HEK293 (cell line): ENCODE measurements around the gene VPS37C.

ENCODE experiments used
- CTCF ChIA-PET: fragments of 350-600 bp; formaldehyde crosslinking; extraction: SDS; loops from one replicate; lab custom pipeline; 2021; ENCODE audit warnings: antibody characterized with exemption; lab: Yijun Ruan, JAX
- POLR2A ChIA-PET: fragments of 300-600 bp; formaldehyde crosslinking; extraction: SDS; loops from one replicate; lab custom pipeline; 2020; ENCODE audit warnings: antibody characterized with exemption, inconsistent platforms; lab: Yijun Ruan, JAX
- H3K27ac ChIP-seq: fragments of 200-500 bp; sonication (Bioruptor generic); 2 replicates; pipeline ENCODE4 v1.5.1; 2014; ENCODE audit warnings: low read depth, low read length, control low read depth, inconsistent platforms; ENCODE audit errors: extremely low read depth
- H3K36me3 ChIP-seq, 2 experiments: fragments of 200-500 bp in 1 of 2; sonication (Bioruptor generic) in 1 of 2; 1 replicate in 1 of 2; 2 replicates in 1 of 2; pipeline ENCODE4 v1.5.1; 2014 to 2017; ENCODE audit warnings: inconsistent platforms in 2 of 2, low read length in 2 of 2; ENCODE audit not compliant: control insufficient read depth in 2 of 2, insufficient read depth in 1 of 2
- H3K4me1 ChIP-seq: fragments of 200-500 bp; sonication (Bioruptor generic); 2 replicates; pipeline ENCODE4 v1.5.1; 2014; ENCODE audit warnings: mild to moderate bottlenecking, low read length, inconsistent platforms; ENCODE audit not compliant: control insufficient read depth, insufficient read depth
- H3K4me3 ChIP-seq: 2 replicates; pipeline ENCODE4 v1.5.1; 2011; ENCODE audit warnings: low read depth, mild to moderate bottlenecking, control low read depth, low read length, moderate library complexity
- H3K9me3 ChIP-seq: fragments of 200-500 bp; sonication (Bioruptor generic); 2 replicates; pipeline ENCODE4 v1.5.1; 2014; ENCODE audit warnings: low read depth, low read length, inconsistent platforms; ENCODE audit not compliant: control insufficient read depth, insufficient read depth
- EGR2 ChIP-seq: fragments of 450-650 bp; formaldehyde crosslinking; IDR thresholded peaks from 2 replicates; pipeline ENCODE4 v1.5.1; 2016; ENCODE audit warnings: low read depth, missing biosample characterization, missing genetic modification characterization
- KLF8 ChIP-seq: fragments of 450-650 bp; formaldehyde crosslinking; IDR thresholded peaks from 2 replicates; pipeline ENCODE4 v1.5.1; 2016; ENCODE audit warnings: missing biosample characterization, missing genetic modification characterization
- REPIN1 ChIP-seq: fragments of 450-650 bp; formaldehyde crosslinking; IDR thresholded peaks from 2 replicates; pipeline ENCODE4 v1.5.1; 2017; ENCODE audit warnings: missing biosample characterization, missing genetic modification characterization, low read depth
- YY2 ChIP-seq: fragments of 450-650 bp; formaldehyde crosslinking; IDR thresholded peaks from 2 replicates; pipeline ENCODE4 v1.5.1; 2016; ENCODE audit warnings: missing biosample characterization, missing genetic modification characterization
- ZEB2 ChIP-seq: fragments of 450-650 bp; formaldehyde crosslinking; IDR thresholded peaks from 2 replicates; pipeline ENCODE4 v1.5.1; 2016; ENCODE audit warnings: missing biosample characterization, missing genetic modification characterization
- ZFHX2 ChIP-seq: fragments of 450-650 bp; formaldehyde crosslinking; conservative IDR thresholded peaks from 2 replicates; pipeline ENCODE4 v1.5.1; 2016; ENCODE audit warnings: missing biosample characterization, missing genetic modification characterization
- ZNF211 ChIP-seq: fragments of 450-650 bp; formaldehyde crosslinking; IDR thresholded peaks from 2 replicates; pipeline ENCODE4 v1.5.1; 2016; ENCODE audit warnings: low read depth, missing biosample characterization, missing genetic modification characterization
- ZNF398 ChIP-seq: fragments of 450-650 bp; formaldehyde crosslinking; IDR thresholded peaks from 2 replicates; pipeline ENCODE4 v1.5.1; 2017; ENCODE audit warnings: missing biosample characterization, missing genetic modification characterization
- ZNF449 ChIP-seq: fragments of 450-650 bp; formaldehyde crosslinking; IDR thresholded peaks from 2 replicates; pipeline ENCODE4 v1.5.1; 2017; ENCODE audit warnings: missing biosample characterization, mild to moderate bottlenecking, missing genetic modification characterization, moderate library complexity
- ZNF560 ChIP-seq: fragments of 450-650 bp; formaldehyde crosslinking; IDR thresholded peaks from 2 replicates; pipeline ENCODE4 v1.5.1; 2017; ENCODE audit warnings: missing biosample characterization, missing genetic modification characterization, borderline replicate concordance
- ZNF610 ChIP-seq: fragments of 450-650 bp; formaldehyde crosslinking; IDR thresholded peaks from 2 replicates; pipeline ENCODE4 v1.5.1; 2016; ENCODE audit warnings: missing biosample characterization, missing genetic modification characterization, borderline replicate concordance
- ZNF677 ChIP-seq: fragments of 450-650 bp; IDR thresholded peaks from 2 replicates; pipeline ENCODE4 v1.5.0; 2018; ENCODE audit warnings: missing biosample characterization, mild to moderate bottlenecking, missing genetic modification characterization, moderate library complexity
- ZNF785 ChIP-seq: fragments of 450-650 bp; formaldehyde crosslinking; IDR thresholded peaks from 2 replicates; pipeline ENCODE4 v1.5.1; 2016; ENCODE audit warnings: missing biosample characterization, missing genetic modification characterization
- TF ChIP-seq, protein P1 (sequence below): fragments of 450-650 bp; formaldehyde crosslinking; IDR thresholded peaks from 2 replicates; pipeline ENCODE4 v1.5.0; 2017; ENCODE audit warnings: missing biosample characterization, missing genetic modification characterization, borderline replicate concordance
- TF ChIP-seq, protein P2 (sequence below): fragments of 450-650 bp; formaldehyde crosslinking; IDR thresholded peaks from 2 replicates; pipeline ENCODE4 v1.5.1; 2016; ENCODE audit warnings: missing biosample characterization, missing genetic modification characterization
- TF ChIP-seq, protein P3 (sequence below): fragments of 450-650 bp; formaldehyde crosslinking; IDR thresholded peaks from 2 replicates; pipeline ENCODE4 v1.5.1; 2016; ENCODE audit warnings: missing biosample characterization, missing genetic modification characterization

The VPS37C gene

DNA sequence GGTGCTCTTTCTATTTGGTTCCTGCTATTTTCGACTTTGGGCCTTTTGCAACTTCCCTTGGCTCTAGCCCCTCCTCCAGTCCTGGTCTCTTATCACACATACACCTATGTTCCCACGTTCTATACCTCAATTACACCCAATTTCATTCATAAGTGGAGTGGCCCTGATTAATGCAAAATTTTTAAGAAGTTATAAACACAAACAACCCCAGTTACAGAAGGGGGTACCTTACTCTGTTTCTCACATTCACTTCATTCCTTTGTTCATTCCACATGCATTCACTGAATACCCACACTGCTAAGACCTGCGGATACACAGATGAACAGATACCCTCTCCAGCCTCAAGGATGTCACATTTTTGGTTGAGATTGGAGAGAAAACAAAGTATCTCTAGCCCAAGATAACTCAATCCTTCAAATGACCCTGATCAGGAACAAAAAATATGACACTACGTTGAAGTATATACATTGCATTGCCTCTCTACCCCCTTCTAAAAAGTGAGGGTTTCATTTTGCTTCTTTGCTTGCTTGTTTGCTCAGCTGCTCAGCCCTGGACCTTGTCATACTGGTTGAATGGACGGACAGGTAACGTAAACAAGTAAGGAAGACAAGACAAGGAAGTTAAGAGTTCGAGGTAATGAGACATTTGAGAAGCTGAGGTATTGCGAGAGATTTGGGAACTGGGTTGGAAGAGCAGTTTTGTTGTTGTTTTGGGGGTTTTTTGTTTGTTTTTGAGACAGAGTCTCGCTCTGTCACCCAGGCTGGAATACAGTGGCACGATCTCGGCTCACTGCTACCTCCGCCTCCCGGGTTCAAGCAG is 3.6 kb upstream of the VPS37C start (continued):
- TF ChIP-seq, protein P1, sequence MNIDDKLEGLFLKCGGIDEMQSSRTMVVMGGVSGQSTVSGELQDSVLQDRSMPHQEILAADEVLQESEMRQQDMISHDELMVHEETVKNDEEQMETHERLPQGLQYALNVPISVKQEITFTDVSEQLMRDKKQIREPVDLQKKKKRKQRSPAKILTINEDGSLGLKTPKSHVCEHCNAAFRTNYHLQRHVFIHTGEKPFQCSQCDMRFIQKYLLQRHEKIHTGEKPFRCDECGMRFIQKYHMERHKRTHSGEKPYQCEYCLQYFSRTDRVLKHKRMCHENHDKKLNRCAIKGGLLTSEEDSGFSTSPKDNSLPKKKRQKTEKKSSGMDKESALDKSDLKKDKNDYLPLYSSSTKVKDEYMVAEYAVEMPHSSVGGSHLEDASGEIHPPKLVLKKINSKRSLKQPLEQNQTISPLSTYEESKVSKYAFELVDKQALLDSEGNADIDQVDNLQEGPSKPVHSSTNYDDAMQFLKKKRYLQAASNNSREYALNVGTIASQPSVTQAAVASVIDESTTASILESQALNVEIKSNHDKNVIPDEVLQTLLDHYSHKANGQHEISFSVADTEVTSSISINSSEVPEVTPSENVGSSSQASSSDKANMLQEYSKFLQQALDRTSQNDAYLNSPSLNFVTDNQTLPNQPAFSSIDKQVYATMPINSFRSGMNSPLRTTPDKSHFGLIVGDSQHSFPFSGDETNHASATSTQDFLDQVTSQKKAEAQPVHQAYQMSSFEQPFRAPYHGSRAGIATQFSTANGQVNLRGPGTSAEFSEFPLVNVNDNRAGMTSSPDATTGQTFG = no peak
- no peak for TF ChIP-seq KLF8 (tag by site-specific recombination)
- TF ChIP-seq ZNF211 = no peak
- no peak for TF ChIP-seq ZNF560 (tag by site-specific recombination)
- no peak for TF ChIP-seq ZNF785 (tag by site-specific recombination)
- TF ChIP-seq, protein P2, sequence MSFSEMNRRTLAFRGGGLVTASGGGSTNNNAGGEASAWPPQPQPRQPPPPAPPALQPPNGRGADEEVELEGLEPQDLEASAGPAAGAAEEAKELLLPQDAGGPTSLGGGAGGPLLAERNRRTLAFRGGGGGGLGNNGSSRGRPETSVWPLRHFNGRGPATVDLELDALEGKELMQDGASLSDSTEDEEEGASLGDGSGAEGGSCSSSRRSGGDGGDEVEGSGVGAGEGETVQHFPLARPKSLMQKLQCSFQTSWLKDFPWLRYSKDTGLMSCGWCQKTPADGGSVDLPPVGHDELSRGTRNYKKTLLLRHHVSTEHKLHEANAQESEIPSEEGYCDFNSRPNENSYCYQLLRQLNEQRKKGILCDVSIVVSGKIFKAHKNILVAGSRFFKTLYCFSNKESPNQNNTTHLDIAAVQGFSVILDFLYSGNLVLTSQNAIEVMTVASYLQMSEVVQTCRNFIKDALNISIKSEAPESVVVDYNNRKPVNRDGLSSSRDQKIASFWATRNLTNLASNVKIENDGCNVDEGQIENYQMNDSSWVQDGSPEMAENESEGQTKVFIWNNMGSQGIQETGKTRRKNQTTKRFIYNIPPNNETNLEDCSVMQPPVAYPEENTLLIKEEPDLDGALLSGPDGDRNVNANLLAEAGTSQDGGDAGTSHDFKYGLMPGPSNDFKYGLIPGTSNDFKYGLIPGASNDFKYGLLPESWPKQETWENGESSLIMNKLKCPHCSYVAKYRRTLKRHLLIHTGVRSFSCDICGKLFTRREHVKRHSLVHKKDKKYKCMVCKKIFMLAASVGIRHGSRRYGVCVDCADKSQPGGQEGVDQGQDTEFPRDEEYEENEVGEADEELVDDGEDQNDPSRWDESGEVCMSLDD (tag by site-specific recombination) = no peak
- TF ChIP-seq ZNF677 (tag by site-specific recombination) = no peak
- no peak for TF ChIP-seq ZNF449 (tag by site-specific recombination)
- no peak for TF ChIP-seq EGR2 (tag by site-specific recombination)
- TF ChIP-seq YY2 (tag by site-specific recombination) = no peak

DNA sequence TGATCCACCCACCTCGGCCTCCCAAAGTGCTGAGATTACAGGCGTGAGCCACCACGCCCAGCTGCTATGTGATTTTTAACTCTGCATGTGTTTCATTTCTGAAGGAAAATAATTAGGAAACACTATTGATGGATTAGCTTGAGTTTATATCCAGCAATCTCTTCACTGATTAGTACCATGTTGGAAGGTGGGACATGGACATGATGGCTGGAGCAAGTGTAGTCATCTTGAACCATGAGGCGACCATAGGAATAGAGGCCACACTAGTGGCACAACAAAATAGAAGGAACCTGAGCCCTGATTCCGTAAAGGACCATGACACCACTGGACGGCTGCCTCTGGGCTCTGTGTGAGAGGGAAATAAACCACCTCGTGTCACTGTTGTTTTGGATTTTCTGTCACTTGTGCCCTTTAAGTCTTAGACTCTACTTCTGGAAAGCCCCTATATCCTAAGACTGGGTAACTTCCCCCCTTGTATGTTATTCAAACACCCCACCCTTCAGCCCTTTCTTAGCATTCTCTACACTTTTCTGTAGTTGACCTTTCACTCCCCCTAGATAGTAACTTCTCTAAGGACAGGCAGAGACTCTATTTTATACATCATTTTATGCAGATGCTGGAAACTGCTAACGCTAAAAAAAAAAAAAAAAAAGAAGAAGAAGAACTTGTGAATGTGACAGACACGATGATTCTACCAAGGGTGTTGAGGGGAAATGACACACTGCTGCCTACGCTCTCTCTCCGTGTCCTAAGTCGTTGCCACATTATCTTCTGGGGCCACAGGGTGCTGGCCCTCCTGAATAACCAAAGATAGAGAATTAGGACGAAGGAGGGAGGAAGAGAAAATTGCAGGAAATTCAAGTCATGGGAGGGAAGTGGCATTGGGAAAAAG is 2.7 kb upstream of the VPS37C start:
- Histone ChIP-seq H3K4me1 (no peaks in the 10 kb centered on the region), H3K36me3 (no peaks in the 10 kb centered on the region), H3K27ac (no peak overlapping the region), H3K4me3 (no peak overlapping the region), H3K9me3 (no peaks in the 10 kb centered on the region)
- ChIA-PET CTCF (interaction anchor here (0.5 to 0.6 kb wide), 3 partner anchors 12 to 1393 kb away, joined by 3 read pairs; no protein-coding TSS in a partner anchor), POLR2A (no interaction called here)
- TF ChIP-seq REPIN1 (tag by site-specific recombination) (no peak), ZNF398 (no peak), ZFHX2 (tag by site-specific recombination) (no peak), ZEB2 (tag by site-specific recombination) (no peak), ZNF610 (no peak)
- TF ChIP-seq, protein P3, sequence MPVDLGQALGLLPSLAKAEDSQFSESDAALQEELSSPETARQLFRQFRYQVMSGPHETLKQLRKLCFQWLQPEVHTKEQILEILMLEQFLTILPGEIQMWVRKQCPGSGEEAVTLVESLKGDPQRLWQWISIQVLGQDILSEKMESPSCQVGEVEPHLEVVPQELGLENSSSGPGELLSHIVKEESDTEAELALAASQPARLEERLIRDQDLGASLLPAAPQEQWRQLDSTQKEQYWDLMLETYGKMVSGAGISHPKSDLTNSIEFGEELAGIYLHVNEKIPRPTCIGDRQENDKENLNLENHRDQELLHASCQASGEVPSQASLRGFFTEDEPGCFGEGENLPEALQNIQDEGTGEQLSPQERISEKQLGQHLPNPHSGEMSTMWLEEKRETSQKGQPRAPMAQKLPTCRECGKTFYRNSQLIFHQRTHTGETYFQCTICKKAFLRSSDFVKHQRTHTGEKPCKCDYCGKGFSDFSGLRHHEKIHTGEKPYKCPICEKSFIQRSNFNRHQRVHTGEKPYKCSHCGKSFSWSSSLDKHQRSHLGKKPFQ (tag by site-specific recombination) = no peak
